ENCODE results near the gene PRDM13.

Gene PRDM13

DNA sequence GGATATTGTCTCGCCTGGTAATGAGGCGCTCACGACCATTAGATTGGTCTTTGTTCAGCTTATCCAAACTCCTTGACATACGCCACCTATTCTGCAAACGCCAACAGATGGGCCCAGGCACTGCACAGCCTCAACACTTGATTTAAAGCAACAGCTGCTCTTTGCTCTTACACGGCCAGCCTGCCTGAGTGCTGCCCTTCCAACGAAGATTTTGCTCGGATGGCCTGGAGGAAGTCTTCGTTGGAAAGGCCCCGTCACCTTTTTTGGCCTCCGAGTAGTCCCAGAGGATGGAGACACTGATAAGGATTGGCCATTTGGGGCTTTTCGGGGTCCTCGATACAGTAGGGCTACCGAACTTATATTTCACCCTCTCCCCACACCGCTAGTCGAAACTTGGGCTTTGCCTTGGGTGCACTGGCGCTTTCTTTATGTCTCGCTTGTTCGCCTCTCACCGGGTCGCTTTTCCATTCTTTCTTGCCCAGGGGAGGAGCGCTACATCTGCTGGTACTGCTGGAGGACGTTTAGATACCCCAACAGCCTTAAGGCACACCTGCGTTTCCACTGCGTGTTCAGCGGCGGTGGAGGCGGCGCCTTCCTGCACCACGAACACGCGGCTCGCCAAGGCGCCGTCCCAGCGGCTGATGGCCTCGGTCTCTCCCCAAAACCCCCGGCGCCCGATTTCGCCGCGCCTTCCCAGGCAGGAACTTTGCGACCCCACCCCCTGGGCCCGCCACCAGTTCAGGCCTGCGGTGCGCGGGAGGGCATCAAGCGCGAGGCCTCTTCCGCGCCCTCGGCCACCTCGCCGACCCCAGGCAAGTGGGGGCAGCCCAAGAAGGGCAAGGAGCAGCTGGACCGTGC, 6.1 kb downstream of the PRDM13 start:
- peak overlapping the region; percentile 97 for H3K4me2 ChIP-seq (ENCODE audit: low read length, poor library complexity, severe bottlenecking)
- WGBS, result 5% methylated on average over 52 of the region's 56 CpGs
- no peak for DNase-seq

DNA sequence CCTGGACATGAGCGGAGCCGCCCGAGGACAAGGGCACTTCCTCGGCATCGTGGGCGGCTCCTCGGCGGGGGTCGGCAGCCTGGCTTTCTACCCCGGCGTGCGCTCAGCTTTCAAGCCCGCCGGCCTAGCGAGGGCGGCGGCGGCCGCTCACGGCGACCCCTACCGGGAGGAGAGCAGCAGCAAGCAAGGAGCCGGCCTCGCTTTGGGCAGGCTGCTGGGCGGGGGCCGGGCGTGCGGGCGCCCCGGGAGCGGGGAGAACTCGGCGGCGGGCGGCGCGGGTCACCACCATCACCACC, 6.7 kb downstream of the PRDM13 start:
- no peaks in the 10 kb centered on the region for H3K36me3 ChIP-seq (ENCODE audit: control insufficient read depth in 1 of 2, insufficient read depth in 2 of 2, low read depth in 1 of 2, low read length in 2 of 2)
- H4K91ac ChIP-seq (ENCODE audit: low read length), result no peak overlapping the region
- peaks cover 22% of the 10 kb centered on the region for H3K4me1 ChIP-seq (ENCODE audit: control insufficient read depth, insufficient read depth, low read depth, low read length)
- no peak overlapping the region for H3K9ac ChIP-seq (ENCODE audit: low read length)
- no peaks in the 10 kb centered on the region for H3K79me1 ChIP-seq (replicated peaks; ENCODE audit: low read length, poor library complexity, severe bottlenecking)
- H2BK15ac ChIP-seq (ENCODE audit: low read depth, poor library complexity, severe bottlenecking), result no peak overlapping the region
- H2AFZ ChIP-seq (ENCODE audit: low read depth, low read length), result peak overlapping the region; percentile 48
- peaks cover 4% of the 10 kb centered on the region for H3K9me3 ChIP-seq (ENCODE audit: control insufficient read depth, low read length)
- H2BK12ac ChIP-seq (ENCODE audit: low read length in 2 of 2), result no peak overlapping the region
- H4K8ac ChIP-seq (ENCODE audit: low read length), result no peak overlapping the region
- peak overlapping the region in 1 of 2 experiments; percentile 93 for H3K23ac ChIP-seq (ENCODE audit: low read length in 2 of 2)
- no peak overlapping the region for H3K14ac ChIP-seq (ENCODE audit: low read length in 2 of 2)
- H3K27ac ChIP-seq (ENCODE audit: low read length, poor library complexity, severe bottlenecking), result no peak overlapping the region
- H3K4me2 ChIP-seq (ENCODE audit: low read length, poor library complexity, severe bottlenecking), result peak overlapping the region; percentile 97
- H3K18ac ChIP-seq (ENCODE audit: low read depth in 1 of 2, low read length in 2 of 2), result no peak overlapping the region
- no peak overlapping the region for H2BK120ac ChIP-seq (ENCODE audit: low read depth, low read length)
- peak overlapping the region; percentile 50 to 58 for H3K4me3 ChIP-seq (ENCODE audit: insufficient read depth in 1 of 2, low read depth in 1 of 2, low read length in 2 of 2)
- 0% methylated on average over 2 of the region's 37 CpGs for WGBS
- H2AK5ac ChIP-seq (ENCODE audit: low read length, severe bottlenecking), result no peak overlapping the region
- H3K27me3 ChIP-seq (ENCODE audit: control insufficient read depth in 1 of 2, insufficient read depth in 1 of 2, low read length in 2 of 2), result peaks cover 78 to 98% of the 10 kb centered on the region in 2 experiments
- no peak overlapping the region for H3K4ac ChIP-seq (ENCODE audit: low read depth in 1 of 2, low read length in 2 of 2)
- no peak overlapping the region for H2BK5ac ChIP-seq (ENCODE audit: low read depth, low read length, poor library complexity, severe bottlenecking)
- DNase-seq, result peak; percentile 43

More for the DNA sequence above, 6.1 kb downstream of the PRDM13 start:
- H3K4me1 ChIP-seq (ENCODE audit: control insufficient read depth, insufficient read depth, low read depth, low read length), result peaks cover 23% of the 10 kb centered on the region
- no peak overlapping the region for H2BK5ac ChIP-seq (ENCODE audit: low read depth, low read length, poor library complexity, severe bottlenecking)
- no peak overlapping the region for H2AK5ac ChIP-seq (ENCODE audit: low read length, severe bottlenecking)
- no peak overlapping the region for H3K4ac ChIP-seq (ENCODE audit: low read depth in 1 of 2, low read length in 2 of 2)
- no peaks in the 10 kb centered on the region for H3K36me3 ChIP-seq (ENCODE audit: control insufficient read depth in 1 of 2, insufficient read depth in 2 of 2, low read depth in 1 of 2, low read length in 2 of 2)
- no peaks in the 10 kb centered on the region for H3K9me3 ChIP-seq (ENCODE audit: control insufficient read depth, low read length)
- peak overlapping the region; percentile 37 to 58 for H3K4me3 ChIP-seq (ENCODE audit: insufficient read depth in 1 of 2, low read depth in 1 of 2, low read length in 2 of 2)
- H3K9ac ChIP-seq (ENCODE audit: low read length), result no peak overlapping the region
- H3K14ac ChIP-seq (ENCODE audit: low read length in 2 of 2), result no peak overlapping the region
- H2BK12ac ChIP-seq (ENCODE audit: low read length in 2 of 2), result no peak overlapping the region
- H2BK120ac ChIP-seq (ENCODE audit: low read depth, low read length), result no peak overlapping the region
- H3K27ac ChIP-seq (ENCODE audit: low read length, poor library complexity, severe bottlenecking), result no peak overlapping the region
- H3K23ac ChIP-seq (ENCODE audit: low read length in 2 of 2), result peak overlapping the region in 1 of 2 experiments; percentile 93
- H2AFZ ChIP-seq (ENCODE audit: low read depth, low read length), result peak overlapping the region; percentile 48
- peaks cover 78 to 98% of the 10 kb centered on the region in 2 experiments for H3K27me3 ChIP-seq (ENCODE audit: control insufficient read depth in 1 of 2, insufficient read depth in 1 of 2, low read length in 2 of 2)
- no peaks in the 10 kb centered on the region for H3K79me1 ChIP-seq (replicated peaks; ENCODE audit: low read length, poor library complexity, severe bottlenecking)
- no peak overlapping the region for H3K18ac ChIP-seq (ENCODE audit: low read depth in 1 of 2, low read length in 2 of 2)
- H2BK15ac ChIP-seq (ENCODE audit: low read depth, poor library complexity, severe bottlenecking), result no peak overlapping the region
- H4K8ac ChIP-seq (ENCODE audit: low read length), result no peak overlapping the region
- H4K91ac ChIP-seq (ENCODE audit: low read length), result no peak overlapping the region

DNA sequence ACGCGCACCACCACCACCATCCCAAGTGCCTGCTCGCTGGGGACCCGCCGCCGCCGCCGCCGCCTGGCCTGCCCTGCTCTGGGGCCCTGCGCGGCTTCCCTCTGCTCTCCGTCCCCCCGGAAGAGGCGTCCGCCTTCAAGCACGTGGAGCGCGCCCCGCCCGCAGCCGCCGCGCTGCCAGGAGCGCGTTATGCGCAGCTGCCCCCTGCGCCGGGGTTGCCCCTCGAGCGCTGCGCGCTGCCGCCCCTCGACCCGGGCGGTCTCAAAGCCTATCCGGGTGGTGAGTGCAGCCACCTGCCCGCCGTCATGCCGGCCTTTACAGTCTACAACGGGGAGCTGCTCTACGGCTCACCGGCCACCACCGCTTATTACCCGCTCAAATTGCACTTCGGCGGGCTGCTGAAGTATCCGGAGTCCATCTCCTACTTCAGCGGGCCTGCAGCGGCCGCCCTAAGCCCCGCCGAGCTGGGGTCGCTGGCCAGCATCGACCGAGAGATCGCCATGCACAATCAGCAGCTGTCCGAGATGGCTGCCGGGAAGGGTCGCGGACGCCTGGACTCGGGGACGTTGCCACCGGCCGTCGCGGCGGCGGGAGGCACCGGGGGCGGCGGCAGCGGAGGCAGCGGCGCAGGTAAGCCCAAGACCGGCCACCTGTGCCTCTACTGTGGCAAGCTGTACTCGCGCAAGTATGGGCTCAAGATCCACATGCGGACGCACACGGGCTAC, 7.2 kb downstream of the PRDM13 start:
- Histone ChIP-seq H2AFZ (ENCODE audit: low read depth, low read length) (peak overlapping the region; percentile 29), H3K36me3 (ENCODE audit: control insufficient read depth in 1 of 2, insufficient read depth in 2 of 2, low read depth in 1 of 2, low read length in 2 of 2) (no peaks in the 10 kb centered on the region), H2BK15ac (ENCODE audit: low read depth, poor library complexity, severe bottlenecking) (no peak overlapping the region), H2AK5ac (ENCODE audit: low read length, severe bottlenecking) (no peak overlapping the region), H3K4me2 (ENCODE audit: low read length, poor library complexity, severe bottlenecking) (peak overlapping the region; percentile 97), H3K4ac (ENCODE audit: low read depth in 1 of 2, low read length in 2 of 2) (no peak overlapping the region), H3K27ac (ENCODE audit: low read length, poor library complexity, severe bottlenecking) (no peak overlapping the region), H4K91ac (ENCODE audit: low read length) (no peak overlapping the region), H3K27me3 (ENCODE audit: control insufficient read depth in 1 of 2, insufficient read depth in 1 of 2, low read length in 2 of 2) (peaks cover 78 to 98% of the 10 kb centered on the region in 2 experiments), H2BK12ac (ENCODE audit: low read length in 2 of 2) (no peak overlapping the region), H2BK5ac (ENCODE audit: low read depth, low read length, poor library complexity, severe bottlenecking) (no peak overlapping the region), H3K79me1 (replicated peaks; ENCODE audit: low read length, poor library complexity, severe bottlenecking) (no peaks in the 10 kb centered on the region), H3K9me3 (ENCODE audit: control insufficient read depth, low read length) (peaks cover 7% of the 10 kb centered on the region), H3K4me3 (ENCODE audit: insufficient read depth in 1 of 2, low read depth in 1 of 2, low read length in 2 of 2) (peak overlapping the region; percentile 50 to 66), H3K14ac (ENCODE audit: low read length in 2 of 2) (peak overlapping the region in 1 of 2 experiments; percentile 23), H3K4me1 (ENCODE audit: control insufficient read depth, insufficient read depth, low read depth, low read length) (peaks cover 25% of the 10 kb centered on the region), H4K8ac (ENCODE audit: low read length) (no peak overlapping the region), H3K23ac (ENCODE audit: low read length in 2 of 2) (peak overlapping the region in 1 of 2 experiments; percentile 59), H2BK120ac (ENCODE audit: low read depth, low read length) (no peak overlapping the region), H3K9ac (ENCODE audit: low read length) (no peak overlapping the region), H3K18ac (ENCODE audit: low read depth in 1 of 2, low read length in 2 of 2) (no peak overlapping the region)
- WGBS, result under 1% methylated on average over 82 of the region's 82 CpGs
- no peak for DNase-seq

Measured in mesenchymal stem cell (in vitro differentiated cells and primary cell).